GM12873 (cell line): Measurements from ENCODE around the gene UROS.
A peak's percentile ranks its signal among the peaks of the same experiment; 100 is the strongest.

Source experiments
- CTCF ChIP-seq: IDR thresholded peaks from 2 replicates; pipeline ENCODE4 v1.5.1; 2012; ENCODE audit warnings: low read depth, mild to moderate bottlenecking, moderate library complexity, low read length, control low read depth; ENCODE audit not compliant: insufficient read depth; ENCODE audit errors: missing control alignments

The UROS gene

GRCh38 chr10:125822878-125823662, at the start of gene UROS, which contains the start of gene BCCIP:
TSS of gene UROS (minus strand) at chr10:125823258. CDS start at chr10:125816499, 6,759 bp downstream.
TSS of gene BCCIP (plus strand) at chr10:125823546. CDS start at chr10:125823558, 12 bp downstream.
- no peak for TF ChIP-seq CTCF

DNA sequence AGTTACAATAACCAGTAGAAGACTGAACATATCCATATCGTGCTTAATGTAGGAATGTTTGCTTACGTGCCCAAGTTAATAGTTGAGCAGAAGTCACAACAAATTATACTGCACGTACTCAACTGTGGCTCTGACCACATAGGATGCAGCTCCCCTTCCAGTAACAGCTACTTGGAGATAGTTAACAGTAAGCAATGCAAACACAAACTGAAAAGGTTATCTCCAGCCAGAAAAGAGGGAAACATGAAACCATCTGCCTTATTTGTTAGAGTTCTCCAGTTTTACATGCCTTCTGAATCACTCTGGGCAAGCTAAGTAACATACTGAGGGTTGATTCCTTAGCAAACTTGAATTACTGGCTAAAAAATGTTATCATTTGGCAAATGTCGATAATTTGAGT, 48.3 kb upstream of the UROS start:
- TF ChIP-seq CTCF, result no peak

DNA sequence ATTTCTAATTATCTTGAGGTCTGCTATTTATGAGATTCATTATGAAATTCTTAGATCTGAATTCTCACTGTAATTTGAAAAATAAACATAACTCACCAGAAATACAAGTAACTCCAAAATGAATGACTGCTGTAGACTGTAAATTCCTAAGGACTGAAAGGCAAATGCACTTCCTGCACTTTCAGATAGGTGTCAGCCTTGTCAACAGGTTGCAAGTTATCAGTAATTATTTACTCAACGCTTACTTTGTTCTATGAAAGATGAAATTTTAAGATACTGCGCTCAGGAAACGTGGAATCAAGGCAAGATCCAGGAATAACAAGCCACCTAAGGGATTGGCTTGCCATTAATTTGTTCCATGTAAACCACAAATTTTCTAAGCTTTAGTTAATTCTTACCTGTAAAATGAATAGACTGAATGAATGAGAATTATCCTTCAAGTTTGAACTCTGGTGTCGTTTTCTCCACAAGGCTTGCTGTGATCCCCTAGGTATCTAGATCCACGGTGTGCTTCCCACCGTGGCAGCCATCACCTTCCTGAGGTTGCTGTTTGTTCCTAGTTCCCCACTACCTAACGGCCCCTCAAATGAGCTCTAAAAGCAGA, 45.4 kb upstream of the UROS start:
- peak; percentile 76 for TF ChIP-seq CTCF

DNA sequence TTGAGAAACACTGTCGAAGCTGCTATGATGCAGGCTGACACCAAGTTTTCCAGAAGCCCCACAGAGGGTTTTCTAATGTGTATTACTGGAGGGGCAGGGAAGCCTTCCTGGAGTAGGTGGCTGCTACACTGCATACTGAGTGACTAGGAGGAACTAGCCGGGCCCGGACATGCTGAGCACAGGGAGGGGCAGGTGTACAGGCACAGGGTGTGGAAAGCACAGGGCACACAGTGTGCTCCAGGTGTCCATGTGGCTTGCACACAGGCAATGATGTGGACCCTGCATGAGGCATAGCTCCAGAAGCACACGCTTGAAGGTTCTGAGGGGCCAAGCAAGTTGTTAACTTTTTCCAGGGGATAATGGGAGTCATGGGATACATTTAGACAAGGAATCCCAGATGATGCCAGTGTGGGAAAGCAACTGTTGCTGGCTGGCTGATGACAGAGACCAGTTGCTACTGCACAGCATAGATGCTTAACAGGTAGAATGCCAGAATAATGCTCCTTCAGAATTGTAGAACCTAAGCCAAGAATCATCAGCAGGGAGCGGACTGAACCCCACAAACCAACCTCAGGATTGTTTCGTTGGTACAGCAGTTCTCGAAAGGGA, 43.5 kb upstream of the UROS start:
- TF ChIP-seq CTCF, result no peak

DNA sequence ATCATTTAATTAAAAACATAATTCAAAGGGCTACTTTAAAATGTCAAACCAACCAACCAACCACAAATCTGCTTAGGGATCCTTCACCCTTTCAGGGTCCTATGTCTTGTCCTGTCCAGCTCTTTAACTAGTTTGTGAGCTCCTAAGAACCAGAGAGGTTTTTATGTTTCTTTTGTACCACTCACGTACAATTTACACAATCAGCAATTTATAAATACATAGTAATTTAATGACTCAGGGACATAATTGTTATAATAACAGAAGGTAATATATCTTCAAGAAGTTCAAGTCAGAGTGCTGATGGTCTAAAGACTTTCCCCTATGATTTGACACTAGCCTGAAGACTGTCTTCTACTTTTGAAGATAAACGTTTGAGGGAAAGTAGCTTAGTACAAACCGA, 42.1 kb upstream of the UROS start:
- no peak for TF ChIP-seq CTCF

DNA sequence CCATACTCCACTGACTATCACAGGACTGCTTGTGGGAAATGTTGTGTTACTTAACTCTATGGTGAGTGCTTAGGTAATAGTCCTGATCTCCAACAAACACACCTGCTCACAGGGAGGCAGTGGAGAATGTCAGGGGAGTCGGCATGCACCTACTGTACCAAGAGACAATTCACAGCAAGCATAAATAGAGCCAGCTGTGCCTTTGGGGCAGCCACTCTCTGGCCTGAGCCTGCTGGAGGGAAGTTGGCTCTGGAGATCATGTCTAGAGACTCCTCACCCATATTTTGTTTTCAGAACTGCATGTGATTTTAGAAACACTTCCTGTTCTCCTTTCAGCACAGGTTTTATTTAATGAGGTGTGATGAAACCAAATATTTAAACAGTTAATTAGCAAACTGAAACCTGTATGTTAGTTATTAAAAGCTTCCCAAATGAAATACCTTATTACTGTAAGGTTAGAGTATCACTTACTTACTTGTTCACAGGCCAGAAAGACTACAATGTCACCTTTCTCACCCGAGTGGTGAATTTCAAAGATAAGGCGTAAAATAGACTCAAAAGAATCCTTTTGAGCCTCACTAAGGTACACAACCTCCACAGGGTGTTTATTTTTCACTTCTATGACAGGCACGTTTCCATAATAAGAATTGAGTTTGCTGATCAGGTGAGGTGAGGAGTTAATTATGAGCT, 36.2 kb upstream of the UROS start:
- no peak for TF ChIP-seq CTCF

DNA sequence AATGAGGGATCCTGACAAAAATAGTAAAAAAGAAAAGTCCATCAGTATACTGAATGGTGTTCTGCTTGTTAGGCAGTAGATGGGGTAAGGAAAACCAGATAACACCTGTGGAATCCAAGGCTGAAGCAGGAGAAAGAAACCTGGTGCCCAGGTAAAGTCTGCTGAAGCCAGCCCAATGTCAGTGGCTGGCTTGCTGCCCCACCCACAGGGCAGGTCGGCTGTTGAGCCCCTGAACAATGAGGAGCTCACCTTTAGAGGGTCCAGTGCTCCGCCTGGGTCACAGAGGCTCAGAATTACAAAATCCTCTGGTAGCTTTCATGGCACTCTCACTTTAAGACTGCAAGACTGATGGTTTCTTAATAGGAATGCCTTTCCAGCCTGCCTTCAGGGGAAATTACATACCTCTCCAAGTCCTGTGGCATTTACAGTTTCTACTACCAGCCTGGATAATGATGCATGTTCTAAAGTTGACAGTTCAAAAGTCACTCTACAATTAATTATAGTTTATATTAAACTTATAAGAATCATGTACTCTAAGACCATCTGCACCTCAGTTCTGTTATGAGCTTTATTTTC, 34.2 kb upstream of the UROS start:
- TF ChIP-seq CTCF, result no peak
